Measurements from ENCODE around the gene DCN.

The DCN gene

DNA sequence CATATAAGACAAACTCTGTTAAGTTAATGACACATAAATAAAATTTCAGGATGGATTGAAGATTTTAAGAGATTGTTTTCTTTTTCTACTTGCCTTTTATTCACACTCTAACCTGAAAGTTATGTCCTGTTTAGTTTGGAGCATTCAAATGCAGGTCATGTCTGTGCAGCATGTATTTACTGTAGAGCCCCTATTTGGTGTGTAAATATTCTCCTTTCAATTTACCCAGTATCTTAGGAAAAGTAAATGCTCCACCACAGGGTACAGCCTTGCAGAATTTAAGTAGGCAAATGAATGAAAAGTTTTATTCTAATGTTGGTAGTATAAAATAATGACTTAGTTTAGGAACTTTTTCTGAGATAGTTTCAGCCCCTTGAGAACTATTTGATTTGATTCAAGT, 6.2 kb upstream of the DCN start:
- no peak for DNase-seq (ENCODE audit: low read depth in 2 of 3, low spot score in 2 of 3)

GRCh38 chr12:91186156-91186555, 3.5 kb upstream of the DCN start:
- DNase-seq (ENCODE audit: low read depth in 2 of 3, low spot score in 2 of 3): no peak

- DNase-seq (ENCODE audit: low read depth in 2 of 3, low spot score in 2 of 3): no peak
Observed at GRCh38 chr12:91185421-91185820, 2.8 kb upstream of the DCN start.

GRCh38 chr12:91183551-91183950, 934 bp upstream of the DCN start:
- no peak for DNase-seq (ENCODE audit: low read depth in 2 of 3, low spot score in 2 of 3)

- no peak for DNase-seq (ENCODE audit: low read depth in 2 of 3, low spot score in 2 of 3)
Observed at GRCh38 chr12:91180582-91181395, 1.8 kb downstream of the DCN start.

- no peak for DNase-seq (ENCODE audit: low read depth in 2 of 3, low spot score in 2 of 3)
Observed at GRCh38 chr12:91179966-91180561, 2.6 kb downstream of the DCN start.

DNA sequence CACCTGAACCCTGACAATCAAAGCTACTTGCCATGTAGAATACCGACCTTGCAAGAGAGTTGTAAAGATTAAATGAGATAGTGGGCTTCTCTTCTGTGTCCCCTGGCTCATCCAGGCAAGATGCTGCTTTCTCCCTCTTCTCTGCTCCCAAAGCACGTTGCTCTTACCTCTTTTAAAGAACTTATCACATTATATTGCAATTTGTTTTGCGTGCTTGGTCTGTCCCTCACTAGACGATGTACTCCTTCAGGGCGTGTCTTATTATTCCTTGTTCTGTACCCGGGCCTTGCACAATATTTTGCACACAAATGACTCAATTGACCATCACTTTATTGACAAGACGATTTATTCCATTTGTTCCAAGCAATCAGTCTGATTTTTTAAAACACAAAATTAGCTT, 3.3 kb downstream of the DCN start:
- DNase-seq (ENCODE audit: low read depth in 2 of 3, low spot score in 2 of 3): no peak

GRCh38 chr12:91178781-91179180, 3.8 kb downstream of the DCN start:
- no peak for DNase-seq (ENCODE audit: low read depth in 2 of 3, low spot score in 2 of 3)

- DNase-seq (ENCODE audit: low read depth in 2 of 3, low spot score in 2 of 3): no peak
Observed at GRCh38 chr12:91178139-91178561, 4.5 kb downstream of the DCN start.

GRCh38 chr12:91177381-91177780, 5.2 kb downstream of the DCN start:
- no peak for DNase-seq (ENCODE audit: low read depth in 2 of 3, low spot score in 2 of 3)

DNA sequence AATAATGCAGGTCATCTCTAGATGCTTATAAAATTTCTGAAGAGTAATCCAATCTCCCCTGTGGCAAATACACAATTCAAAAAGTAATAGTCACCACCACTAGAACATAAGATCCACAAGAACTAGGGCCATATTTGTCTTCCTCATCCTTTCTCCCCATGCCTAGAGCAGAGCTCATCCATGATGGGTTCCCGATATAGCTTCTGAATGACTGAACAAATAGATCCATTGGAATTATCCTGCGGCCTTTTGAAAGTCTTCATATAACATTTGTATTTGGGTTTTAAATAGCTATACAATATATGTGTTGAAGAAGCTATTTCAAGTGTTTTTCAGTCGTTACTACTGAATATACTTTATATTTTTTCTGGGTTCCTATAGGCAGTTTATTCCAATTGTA, 5.7 kb downstream of the DCN start:
- no peak for DNase-seq (ENCODE audit: low read depth in 2 of 3, low spot score in 2 of 3)

DNA sequence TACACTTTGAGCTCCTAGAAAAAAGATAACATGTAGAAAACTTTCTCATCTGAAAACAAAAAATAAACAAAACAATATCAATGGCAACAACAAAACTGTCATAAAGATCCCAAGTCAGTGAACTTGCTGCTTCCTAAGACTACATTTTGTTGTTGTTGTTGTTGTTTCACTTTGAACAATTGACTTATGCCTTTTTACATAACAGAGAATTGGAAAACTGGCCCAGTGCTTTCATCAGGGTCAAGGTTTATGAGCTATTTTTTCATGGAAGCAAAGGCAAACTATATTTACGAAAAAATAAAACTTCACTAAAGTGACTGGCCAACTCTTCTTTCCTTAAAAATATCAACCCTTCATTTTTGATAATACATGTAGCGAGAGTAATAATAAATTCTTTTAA, 6.3 kb downstream of the DCN start:
- no peak for DNase-seq (ENCODE audit: low read depth in 2 of 3, low spot score in 2 of 3)

GRCh38 chr12:91173124-91173523, 9.5 kb downstream of the DCN start:
- DNase-seq (ENCODE audit: low read depth in 2 of 3, low spot score in 2 of 3): no peak

- DNase-seq (ENCODE audit: low read depth in 2 of 3, low spot score in 2 of 3): no peak
Observed at GRCh38 chr12:91172096-91172495, 10.5 kb downstream of the DCN start.

- DNase-seq (ENCODE audit: low read depth in 2 of 3, low spot score in 2 of 3): no peak
Observed at GRCh38 chr12:91171476-91171875, 11.1 kb downstream of the DCN start.

- no peak for DNase-seq (ENCODE audit: low read depth in 2 of 3, low spot score in 2 of 3)
Observed at GRCh38 chr12:91163116-91163515, 19.5 kb downstream of the DCN start.

GRCh38 chr12:91161009-91161408, 21.6 kb downstream of the DCN start:
- no peak for DNase-seq (ENCODE audit: low read depth in 2 of 3, low spot score in 2 of 3)

- DNase-seq (ENCODE audit: low read depth in 2 of 3, low spot score in 2 of 3): no peak
Observed at GRCh38 chr12:91155990-91156389, 26.6 kb downstream of the DCN start.

DNA sequence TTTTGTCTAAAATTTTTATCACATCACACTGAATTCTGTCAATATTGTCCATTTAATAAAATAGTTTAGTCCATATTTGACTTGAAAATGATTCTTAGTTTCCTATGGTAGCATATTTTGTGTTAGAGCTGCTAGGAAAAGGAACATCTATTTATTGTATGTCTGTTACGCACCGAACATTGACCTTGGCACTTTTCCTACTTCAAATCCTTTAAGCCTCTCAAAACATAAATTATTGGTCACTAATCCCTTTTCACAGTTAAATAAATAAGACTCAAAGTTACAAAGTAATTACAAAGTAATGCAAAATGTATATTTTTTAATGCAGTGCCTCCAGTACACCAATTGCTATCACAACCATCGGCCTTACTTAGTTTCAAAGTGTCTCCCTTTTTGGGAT, 28.5 kb downstream of the DCN start:
- no peak for DNase-seq (ENCODE audit: low read depth in 2 of 3, low spot score in 2 of 3)

GRCh38 chr12:91144053-91144452, 38.6 kb downstream of the DCN start:
- no peak for DNase-seq (ENCODE audit: low read depth in 2 of 3, low spot score in 2 of 3)

DNA sequence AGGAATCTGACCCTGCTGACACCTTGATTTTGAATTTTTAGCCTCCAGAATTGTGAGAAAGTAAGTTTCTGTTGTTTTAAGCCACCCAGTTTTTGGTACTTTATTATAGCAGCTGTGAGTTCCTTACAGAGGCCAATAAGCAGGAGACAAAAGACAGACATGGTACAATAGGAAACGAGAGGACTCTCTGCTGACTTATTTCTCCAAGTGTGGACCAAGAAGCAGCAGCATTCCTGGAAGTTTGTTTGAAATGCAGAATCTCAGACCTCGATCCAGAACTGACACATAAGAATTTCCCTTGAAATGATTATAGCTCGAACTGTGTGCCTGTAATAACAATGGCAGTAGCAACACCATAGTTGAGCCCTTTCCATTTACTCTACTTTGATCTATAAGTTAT, 39.4 kb downstream of the DCN start:
- DNase-seq (ENCODE audit: low read depth in 2 of 3, low spot score in 2 of 3): no peak

- DNase-seq (ENCODE audit: low read depth in 2 of 3, low spot score in 2 of 3): no peak
Observed at GRCh38 chr12:91142221-91142631, 40.4 kb downstream of the DCN start.
